ENCODE data around the gene EZR.

DNA sequence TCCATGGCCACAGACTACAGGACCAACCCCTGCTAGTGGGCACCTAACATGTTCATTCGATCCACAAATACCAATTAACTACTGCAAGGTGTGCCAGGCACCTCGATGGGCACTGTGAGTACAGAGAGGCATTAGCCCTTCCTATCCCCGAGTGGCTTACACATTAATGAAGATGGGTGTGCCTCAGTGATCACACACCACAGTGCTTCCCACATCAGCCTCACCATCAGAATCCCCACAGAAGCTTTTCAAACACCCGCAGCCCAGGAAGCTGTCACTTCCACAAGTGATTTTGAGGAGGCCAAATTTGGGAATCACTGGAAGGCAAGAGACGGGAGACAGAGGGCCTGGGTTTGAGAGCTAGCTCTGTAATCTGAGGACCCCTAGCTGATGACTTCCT lies 23.7 kb downstream of the EZR start:
- TF ChIP-seq EZH2 (IDR thresholded peaks at IDR 0.05; ENCODE audit: borderline replicate concordance), result no peak
- TF ChIP-seq, protein P1, sequence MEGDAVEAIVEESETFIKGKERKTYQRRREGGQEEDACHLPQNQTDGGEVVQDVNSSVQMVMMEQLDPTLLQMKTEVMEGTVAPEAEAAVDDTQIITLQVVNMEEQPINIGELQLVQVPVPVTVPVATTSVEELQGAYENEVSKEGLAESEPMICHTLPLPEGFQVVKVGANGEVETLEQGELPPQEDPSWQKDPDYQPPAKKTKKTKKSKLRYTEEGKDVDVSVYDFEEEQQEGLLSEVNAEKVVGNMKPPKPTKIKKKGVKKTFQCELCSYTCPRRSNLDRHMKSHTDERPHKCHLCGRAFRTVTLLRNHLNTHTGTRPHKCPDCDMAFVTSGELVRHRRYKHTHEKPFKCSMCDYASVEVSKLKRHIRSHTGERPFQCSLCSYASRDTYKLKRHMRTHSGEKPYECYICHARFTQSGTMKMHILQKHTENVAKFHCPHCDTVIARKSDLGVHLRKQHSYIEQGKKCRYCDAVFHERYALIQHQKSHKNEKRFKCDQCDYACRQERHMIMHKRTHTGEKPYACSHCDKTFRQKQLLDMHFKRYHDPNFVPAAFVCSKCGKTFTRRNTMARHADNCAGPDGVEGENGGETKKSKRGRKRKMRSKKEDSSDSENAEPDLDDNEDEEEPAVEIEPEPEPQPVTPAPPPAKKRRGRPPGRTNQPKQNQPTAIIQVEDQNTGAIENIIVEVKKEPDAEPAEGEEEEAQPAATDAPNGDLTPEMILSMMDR (IDR thresholded peaks at IDR 0.05; ENCODE audit: poor library complexity), result no peak
